Measurements from ENCODE around the gene ABHD8.

ABHD8 gene

DNA sequence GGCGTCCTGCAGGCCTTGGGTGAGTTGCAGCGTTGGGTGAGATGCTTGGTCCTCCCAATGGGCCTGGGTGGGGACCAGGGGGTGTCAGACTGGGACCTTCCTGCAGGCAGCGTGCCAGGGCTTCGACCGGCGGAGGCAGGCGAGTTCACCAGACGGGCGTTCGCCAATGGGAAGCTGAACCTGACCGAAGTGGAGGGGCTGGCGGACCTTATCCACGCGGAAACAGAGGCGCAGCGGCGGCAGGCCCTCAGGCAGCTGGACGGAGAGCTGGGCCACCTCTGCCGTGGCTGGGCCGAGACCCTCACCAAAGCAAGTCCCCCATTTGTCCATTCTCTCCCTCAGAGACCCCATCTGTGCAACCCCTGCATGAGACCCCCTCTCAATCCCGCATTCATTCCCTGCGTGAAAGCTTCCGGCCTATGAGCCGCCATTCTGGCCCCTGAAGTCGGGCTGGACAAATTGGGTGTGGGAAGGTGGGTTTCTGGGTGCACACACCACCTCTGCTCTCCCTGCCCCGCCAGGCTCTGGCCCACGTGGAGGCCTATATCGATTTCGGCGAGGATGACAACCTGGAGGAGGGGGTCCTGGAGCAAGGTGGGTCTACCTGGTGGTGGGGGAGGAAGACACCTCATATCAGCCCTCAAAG is 35.3 kb upstream of the ABHD8 start:
- TF ChIP-seq CTCF (IDR thresholded peaks at IDR 0.05), result no peak
- no peak for DNase-seq (ENCODE audit: low spot score)
- Histone ChIP-seq H3K27ac (no peak overlapping the region), H3K4me3 (peak overlapping the region; percentile 89)

DNA sequence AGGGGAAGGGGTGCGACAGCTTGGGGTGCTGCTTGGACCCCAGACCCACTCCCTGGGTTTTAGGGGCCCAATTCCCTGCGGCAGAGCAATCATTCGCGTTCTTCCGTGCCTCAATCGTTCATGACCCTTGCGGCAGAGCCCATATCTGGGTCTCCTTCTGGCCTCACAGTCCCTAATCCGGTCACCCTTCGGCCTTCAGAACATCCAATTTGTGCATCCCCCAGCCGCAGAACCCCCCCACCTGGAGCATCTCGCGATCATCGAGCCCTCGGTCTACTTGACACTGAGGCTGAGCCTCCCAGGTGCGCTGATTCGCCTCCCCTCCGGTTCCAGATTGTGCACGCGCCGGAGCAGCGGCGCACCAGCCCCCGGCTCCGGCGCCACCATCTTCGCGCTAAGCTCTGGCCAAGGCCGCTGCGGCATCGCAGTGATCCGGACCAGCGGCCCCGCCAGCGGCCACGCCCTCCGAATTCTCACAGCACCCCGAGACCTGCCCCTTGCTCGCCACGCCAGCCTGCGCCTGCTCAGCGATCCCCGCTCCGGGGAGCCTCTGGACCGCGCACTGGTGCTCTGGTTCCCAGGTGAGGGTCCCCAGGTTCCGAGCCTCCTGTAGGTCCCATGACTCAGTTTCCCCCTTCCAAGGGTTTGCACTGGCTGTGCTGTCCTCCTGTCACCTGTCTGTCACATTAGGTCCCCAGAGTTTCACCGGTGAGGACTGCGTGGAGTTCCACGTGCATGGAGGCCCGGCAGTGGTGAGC is 34.6 kb upstream of the ABHD8 start:
- no peak for DNase-seq (ENCODE audit: low spot score)
- no peak for TF ChIP-seq CTCF (IDR thresholded peaks at IDR 0.05)
- H3K27ac ChIP-seq, result peak overlapping the region; percentile 80 to 94
- peak overlapping the region; percentile 89 for H3K4me3 ChIP-seq

DNA sequence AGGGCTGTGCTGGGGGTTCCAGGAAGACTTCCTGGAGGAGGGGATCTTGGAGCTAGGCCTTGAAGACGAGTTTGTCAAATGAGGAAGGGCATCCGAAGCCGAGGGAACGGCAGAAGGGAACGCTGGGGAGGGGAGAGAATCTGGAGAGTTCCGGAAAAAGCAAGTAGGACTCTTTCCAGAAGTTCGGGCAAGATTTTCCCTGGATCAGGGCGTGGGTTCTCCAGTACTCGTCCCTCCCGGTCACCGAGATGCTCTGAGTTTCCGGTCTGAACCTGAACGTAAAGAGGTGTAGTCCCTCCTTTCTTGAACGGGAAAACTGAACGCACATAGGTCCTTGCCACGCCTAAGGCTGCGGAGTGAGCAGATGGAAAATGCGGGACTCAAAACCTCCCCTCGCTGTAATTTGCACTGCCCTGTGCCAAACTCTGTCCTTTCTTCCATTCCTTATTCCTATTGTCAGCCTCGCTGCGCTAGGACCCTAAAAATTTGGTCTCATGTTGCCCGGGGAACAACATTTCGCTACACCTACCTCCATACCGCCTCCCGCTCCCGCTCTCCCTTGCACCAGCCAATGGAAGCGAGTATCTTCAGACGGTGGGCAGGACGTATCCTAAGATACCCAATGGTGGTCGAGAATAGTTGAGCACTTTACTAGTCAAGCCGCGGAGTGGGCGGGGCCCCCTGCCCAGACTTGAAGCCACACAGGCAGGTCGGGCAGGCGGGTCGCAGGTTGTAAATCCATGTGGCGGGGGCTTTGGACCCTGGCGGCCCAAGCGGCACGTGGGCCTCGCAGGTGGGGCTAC is 33.8 kb upstream of the ABHD8 start, which contains the start of gene GTPBP3:
Gene GTPBP3 (plus strand): TSS at position 682 of the 803 bp plus-strand sequence. CDS start 59 bp downstream, at position 741.
- DNase-seq (ENCODE audit: low spot score), result peak; percentile 98
- H3K27ac ChIP-seq, result peak within 1 kb of the TSS; percentile 80 to 94
- no peak for TF ChIP-seq CTCF (IDR thresholded peaks at IDR 0.05)
- peak within 1 kb of the TSS; percentile 89 for H3K4me3 ChIP-seq

GRCh38 chr19:17335575-17335974 is 32.4 kb upstream of the ABHD8 start:
- Histone ChIP-seq H3K4me3 (peak overlapping the region; percentile 85), H3K27ac (no peak overlapping the region)
- no peak for TF ChIP-seq CTCF (IDR thresholded peaks at IDR 0.05)
- no peak for DNase-seq (ENCODE audit: low spot score)

DNA sequence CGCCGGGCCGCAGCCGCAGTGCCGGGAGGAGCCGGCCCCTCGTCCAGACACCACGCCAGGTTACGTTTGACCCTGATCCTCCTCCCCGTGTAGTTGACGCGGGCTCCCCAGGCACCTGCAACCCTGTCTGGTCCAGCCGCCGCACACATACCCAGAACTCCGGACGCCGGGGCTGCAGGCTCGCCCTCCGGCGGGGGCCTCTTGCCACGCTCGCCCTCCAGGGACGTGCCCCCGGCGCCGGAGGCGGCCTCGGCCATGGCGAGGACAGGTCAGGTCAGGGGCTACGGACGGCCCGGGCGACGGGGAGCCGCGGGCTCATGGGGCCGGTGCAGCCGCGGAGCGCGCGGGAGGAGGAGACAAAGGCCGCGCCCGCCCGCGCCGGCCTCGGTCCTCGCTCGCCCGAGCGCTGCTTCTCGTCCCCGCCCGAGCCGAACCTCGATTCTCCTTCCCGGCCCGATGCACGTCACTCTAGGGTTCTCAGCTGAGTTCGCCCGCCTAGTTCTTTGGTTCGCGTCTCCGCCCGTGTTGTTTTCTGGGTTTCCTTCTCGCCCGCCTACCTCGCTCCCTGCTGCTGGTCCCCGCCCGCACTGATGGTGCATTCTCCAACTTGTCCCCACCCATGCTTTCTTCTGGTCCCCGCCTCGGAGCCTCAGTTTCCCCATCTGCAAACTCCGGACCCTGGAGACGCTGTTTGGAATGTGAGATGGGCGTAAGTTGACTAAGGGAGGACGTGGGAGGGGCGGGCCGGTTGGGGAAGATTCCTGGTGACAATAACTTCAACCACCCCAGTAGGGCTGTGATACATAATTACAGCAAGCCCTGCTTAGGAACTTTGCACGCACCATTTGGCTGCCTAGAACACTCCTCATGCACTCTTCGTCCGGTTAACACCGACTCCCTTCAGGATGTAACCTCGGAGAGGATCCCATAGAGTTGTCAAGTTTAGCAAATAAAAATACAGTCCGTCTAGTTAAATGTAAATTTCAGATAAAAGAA is 31.5 kb upstream of the ABHD8 start, which contains the start of gene ANO8:
Gene ANO8 (minus strand): TSS at position 442 of the 996 bp plus-strand sequence. CDS start 185 bp downstream, at position 257.
- TF ChIP-seq CTCF (IDR thresholded peaks at IDR 0.05), result no peak
- peak within 1 kb of the TSS; percentile 21 to 77 for H3K27ac ChIP-seq
- peak; percentile 94 for DNase-seq (ENCODE audit: low spot score)
- H3K4me3 ChIP-seq, result peak within 1 kb of the TSS; percentile 85

Data from coronary artery (tissue), 2 donors.